HepG2 (cell line): ENCODE measurements around the gene ISLR2. TPM values are rescaled to one million over a fixed set of nuclear protein-coding genes. Genes with fewer than 3 reads are reported as not detected.

ENCODE experiments used
- ATAC-seq: fragments of 200-7000 bp; cut with Tn5 transposase; 3 replicates; pipeline ENCODE4 v1.9.1; 2020; ENCODE audit warnings: mild to moderate bottlenecking, moderate library complexity
- BruUV-seq: library from RNA; stranded (reverse); fragments of 400-500 nt; replicated peaks from 2 replicates; lab custom pipeline; 2021; lab: Mats Ljungman, UMichigan
- CTCF ChIA-PET: fragments of 300-600 bp; formaldehyde crosslinking; extraction: SDS; loops from one replicate; lab custom pipeline; 2021; ENCODE audit warnings: low total read pairs, inconsistent platforms, low intra/inter-chr PET ratio; lab: Yijun Ruan, JAX
- POLR2A ChIA-PET: fragments of 350-600 bp; sonication (Branson Sonifier 250); formaldehyde crosslinking; loops from one replicate; lab custom pipeline; 2020; ENCODE audit warnings: antibody characterized with exemption, inconsistent platforms; lab: Yijun Ruan, JAX
- DNase-seq: peaks from one replicate; pipeline ENCODE4 v3.0.0-alpha.2; 2015; ENCODE audit warnings: low spot score
- FAIRE-seq: peaks from 3 replicates; lab custom pipeline; 2011; peaks lifted over from hg19 to GRCh38; lab: Jason Lieb, UNC
- H2AFZ ChIP-seq: one replicate; pipeline ENCODE4 v1.6.1; 2011; ENCODE audit warnings: low read length, inconsistent platforms
- H3K27ac ChIP-seq: fragments of 300-600 bp; 3 replicates; pipeline ENCODE4 v1.8.0; 2011; ENCODE audit warnings: mixed run types, mild to moderate bottlenecking, mixed read lengths, low read length, inconsistent platforms; ENCODE audit not compliant: insufficient read depth; ENCODE audit errors: extremely low read length
- H3K27me3 ChIP-seq, 2 experiments: fragments of 200-600 bp in 1 of 2; 2 replicates in 1 of 2; 3 replicates in 1 of 2; pipeline versions ENCODE4 v1.6.0 to v1.8.0; 2011; ENCODE audit warnings: low read length in 2 of 2, mild to moderate bottlenecking in 2 of 2, moderate library complexity in 2 of 2, inconsistent platforms in 1 of 2; ENCODE audit not compliant: insufficient read depth in 2 of 2, control insufficient read depth in 1 of 2
- H3K36me3 ChIP-seq, 2 experiments: fragments of 200-600 bp in 1 of 2; replicated peaks in 1 of 2; 2 replicates in 1 of 2; 3 replicates in 1 of 2; pipeline versions ENCODE4 v1.5.1 to v1.8.0; 2011; ENCODE audit warnings: low read length in 2 of 2, inconsistent platforms in 1 of 2; ENCODE audit not compliant: insufficient read depth in 2 of 2, control insufficient read depth in 1 of 2
- H3K4me1 ChIP-seq: 2 replicates; pipeline ENCODE4 v1.5.1; 2012; ENCODE audit warnings: low read length, inconsistent platforms; ENCODE audit not compliant: insufficient read depth
- H3K4me2 ChIP-seq: 2 replicates; pipeline ENCODE4 v1.6.0; 2011; ENCODE audit warnings: low read depth, low read length, inconsistent platforms
- H3K4me3 ChIP-seq, 3 experiments: fragments of 200-600 bp in 1 of 3; sonication (generic), shearing (Covaris generic) in 1 of 3; replicated peaks in 1 of 3; 2 replicates each; pipeline ENCODE4 v1.5.1; 2011 to 2016; ENCODE audit warnings: low read length in 3 of 3, inconsistent platforms in 2 of 3, low read depth in 2 of 3, mild to moderate bottlenecking in 2 of 3, control low read depth in 1 of 3, mixed read lengths in 1 of 3; ENCODE audit not compliant: insufficient read depth in 1 of 3
- H3K79me2 ChIP-seq: one replicate; pipeline ENCODE4 v1.6.1; 2011; ENCODE audit warnings: low read length, inconsistent platforms; ENCODE audit not compliant: insufficient read depth
- H3K9ac ChIP-seq: 2 replicates; pipeline ENCODE4 v1.6.0; 2011; ENCODE audit warnings: mild to moderate bottlenecking, low read depth, low read length, inconsistent platforms; ENCODE audit not compliant: insufficient read depth
- H3K9me3 ChIP-seq: 2 replicates; pipeline ENCODE4 v1.5.1; 2012; ENCODE audit warnings: mild to moderate bottlenecking, low read length
- H4K20me1 ChIP-seq: 2 replicates; pipeline ENCODE4 v1.6.0; 2011; ENCODE audit warnings: inconsistent platforms, mild to moderate bottlenecking, low read length, moderate library complexity; ENCODE audit not compliant: insufficient read depth
- CTCF ChIP-seq: sonication (generic); formaldehyde crosslinking; IDR thresholded peaks from 2 replicates; pipeline ENCODE4 v1.5.0; 2020; ENCODE audit warnings: mild to moderate bottlenecking, missing genetic modification reagents, moderate library complexity
- FUBP1 ChIP-seq: sonication (generic); formaldehyde crosslinking; IDR thresholded peaks from 2 replicates; pipeline ENCODE4 v1.5.1; 2020; ENCODE audit warnings: missing genetic modification reagents, mild to moderate bottlenecking, borderline replicate concordance
- HDAC1 ChIP-seq: sonication (generic); formaldehyde crosslinking; IDR thresholded peaks from 2 replicates; pipeline ENCODE4 v1.5.1; 2020; ENCODE audit warnings: mild to moderate bottlenecking, missing genetic modification reagents
- HNRNPL ChIP-seq: fragments of 200-400 bp; formaldehyde crosslinking; IDR thresholded peaks from 2 replicates; pipeline ENCODE4 v1.6.1; 2017; ENCODE audit warnings: mild to moderate bottlenecking, low read depth, low read length
- JDP2 ChIP-seq: sonication (generic); formaldehyde crosslinking; IDR thresholded peaks from 2 replicates; pipeline ENCODE4 v1.8.1; 2022; ENCODE audit warnings: missing genetic modification reagents, borderline replicate concordance
- SMARCE1 ChIP-seq: fragments of 450-650 bp; IDR thresholded peaks from 2 replicates; pipeline ENCODE4 v1.6.1; 2017; ENCODE audit warnings: borderline replicate concordance
- TEAD2 ChIP-seq: sonication (generic); formaldehyde crosslinking; IDR thresholded peaks from 2 replicates; pipeline ENCODE4 v1.9.0; 2021; ENCODE audit warnings: missing genetic modification reagents
- ZBTB33 ChIP-seq: sonication (generic); formaldehyde crosslinking; IDR thresholded peaks from 2 replicates; pipeline ENCODE4 v1.4.0; 2020; ENCODE audit warnings: missing genetic modification reagents
- ZNF180 ChIP-seq: sonication (generic); formaldehyde crosslinking; IDR thresholded peaks from 2 replicates; pipeline ENCODE4 v1.4.0; 2020; ENCODE audit warnings: low read depth, missing genetic modification reagents, borderline replicate concordance
- ZNF687 ChIP-seq: sonication (generic); formaldehyde crosslinking; IDR thresholded peaks from 2 replicates; pipeline ENCODE4 v1.5.1; 2020; ENCODE audit warnings: mild to moderate bottlenecking, missing genetic modification reagents, moderate library complexity
- WGBS: methylation state at CpG from one replicate; pipeline ENCODE4 v1.1.6; 2017; ENCODE audit warnings: low lambda C conversion rate; 5-methylcytosine and 5-hydroxymethylcytosine counted together
- in situ Hi-C: cut with HindIII; loops from 2 replicates; pipeline ENCODE4 v1.10.0; 2017; ENCODE audit warnings: low pct_unique_long_range_greater_than_20kb; ENCODE audit not compliant: extremely low pct_ligation_motif_present
- intact Hi-C: fragments of 100-400 bp; cut with micrococcal nuclease; formaldehyde crosslinking; loops from one replicate; pipeline ENCODE4 v1.10.0; 2022; ENCODE audit not compliant: unreplicated experiment
- polyA plus RNA-seq, 8 experiments: library from polyadenylated mRNA; depleted of rRNA in 3 of 8; stranded (reverse) in 7 of 8; unstranded in 1 of 8; fragments of >200 nt; fragmentation: Illumina TruSeq in 4 of 8; extraction: Trizol in 4 of 8; gene quantifications; 2 replicates each; pipeline versions ENCODE4 v1.2.1 to v1.2.3, GENCODE V29; 2011 to 2016; ENCODE audit warnings: low read depth in 4 of 8, missing spikeins in 1 of 8, mixed read lengths in 1 of 8; ENCODE audit not compliant: insufficient read depth in 1 of 8
- total RNA-seq, 5 experiments: library from RNA; depleted of rRNA; stranded (reverse); fragments of >200 nt; fragmentation: Illumina TruSeq; extraction: Trizol; gene quantifications; 2 replicates each; pipeline ENCODE4 v1.2.3, GENCODE V29; 2016; ENCODE audit warnings: low read depth in 1 of 5

Gene ISLR2
- total and polyA plus RNA-seq, 2 of the 13 experiments (the other 11 are each of a cell fraction or from before 2014, with no cell fraction given) = not detected

GRCh38 chr15:74134387-74135027, 4.1 kb downstream of the ISLR2 start:
- H3K79me2 ChIP-seq = no peaks in the 10 kb centered on the region
- no peak overlapping the region for H3K27ac ChIP-seq
- no peak overlapping the region for H3K9ac ChIP-seq
- FAIRE-seq = no peak
- POLR2A ChIA-PET = no interaction called here
- no peaks in the 10 kb centered on the region for H3K9me3 ChIP-seq
- no TSS peak for BruUV-seq
- no peak overlapping the region for H2AFZ ChIP-seq
- ATAC-seq = peak; percentile 73
- no peaks in the 10 kb centered on the region for H3K36me3 ChIP-seq
- H3K4me2 ChIP-seq = no peak overlapping the region
- no peaks in the 10 kb centered on the region for H3K4me1 ChIP-seq
- H3K27me3 ChIP-seq = peaks cover 18 to 52% of the 10 kb centered on the region in 2 experiments
- in situ Hi-C loops (no loop called here), intact Hi-C loops (no loop called here)
- H3K4me3 ChIP-seq = no peak overlapping the region
- CTCF ChIA-PET = no interaction called here
- WGBS = 33% methylated on average over 21 of the region's 53 CpGs
- 0 out of 2 replicates have a peak, but pooled peaks cover 3% of the 10 kb centered on the region for H4K20me1 ChIP-seq
- DNase-seq = no peak
- no peak for TF ChIP-seq TEAD2 (CRISPR knock-in tag)
- no peak for TF ChIP-seq SMARCE1
- no peak for TF ChIP-seq ZNF180
- TF ChIP-seq FUBP1 = no peak
- TF ChIP-seq JDP2 (CRISPR knock-in tag) = no peak
- peak; percentile 66; the same call in 1 of the 2 replicates for TF ChIP-seq HNRNPL
- peak; percentile 36; the same call in 1 of the 2 replicates for TF ChIP-seq ZBTB33 (CRISPR knock-in tag)
- 0 out of 2 replicates have a peak, but pooled peaks have one; percentile 18 for TF ChIP-seq ZNF687 (CRISPR knock-in tag)
- TF ChIP-seq HDAC1 (CRISPR knock-in tag) = no peak
- TF ChIP-seq CTCF (CRISPR knock-in tag) = peak; percentile 59
